ENCODE measurements around the gene PSTPIP2. TPM values are rescaled to one million over a fixed set of nuclear protein-coding genes. Genes with fewer than 3 reads are reported as not detected.
"Not testable (repeated sequence)": the region's sequence is repeated elsewhere in the genome, so short reads cannot be mapped to it uniquely, and the experiment has no call there.

PSTPIP2 gene
- total RNA-seq, 1 experiment from 2014 or later = 0.39 TPM

GRCh38 chr18:46095532-46095931 lies 23.5 kb upstream of the PSTPIP2 start:
- no peaks in the 10 kb centered on the region for H3K9me3 ChIP-seq (ENCODE audit: control insufficient read depth, insufficient read depth, low read depth, low read length)
- peaks cover 10% of the 10 kb centered on the region for H3K4me1 ChIP-seq (ENCODE audit: control insufficient read depth, insufficient read depth, low read length)
- TF ChIP-seq SIN3A (IDR thresholded peaks at IDR 0.05; ENCODE audit: borderline replicate concordance, insufficient read depth, low read depth, low read length) (no peak), CTCF (IDR thresholded peaks at IDR 0.05) (no peak), POLR2AphosphoS5 (IDR thresholded peaks at IDR 0.05; ENCODE audit: low read depth, low read length) (no peak), TCF7L2 (IDR thresholded peaks at IDR 0.05; ENCODE audit: low read depth, low read length) (no peak), REST (IDR thresholded peaks at IDR 0.05; ENCODE audit: insufficient read depth in 1 of 2, low read depth in 2 of 2, low read length in 1 of 2) (no peak)
- no peak overlapping the region for H3K4me3 ChIP-seq (ENCODE audit: low read depth in 2 of 2, low read length in 2 of 2)
- ATAC-seq (no peak), DNase-seq (ENCODE audit: low read depth, low spot score) (no peak)
- ChIA-PET POLR2A (no interaction called here), CTCF (interaction anchor here (0.7 kb wide), 1 partner anchor 144 kb away, joined by 3 read pairs; no protein-coding TSS in a partner anchor)
- peaks cover 18% of the 10 kb centered on the region for H3K36me3 ChIP-seq (ENCODE audit: control insufficient read depth, insufficient read depth, low read length)
- BruUV-seq (replicated peaks) = no TSS peak
- no peak overlapping the region for H3K27ac ChIP-seq (ENCODE audit: low read length)
- intact Hi-C loops (cut with micrococcal nuclease; ENCODE audit: unreplicated experiment) (no loop called here), in situ Hi-C loops (cut with HindIII; ENCODE audit: low pct_unique_long_range_greater_than_20kb, low sequenced_read_pairs) (no loop called here)
- H3K27me3 ChIP-seq (ENCODE audit: control insufficient read depth, insufficient read depth, low read length) = no peaks in the 10 kb centered on the region

- H3K4me1 ChIP-seq (ENCODE audit: control insufficient read depth, insufficient read depth, low read length); CTCF ChIA-PET; DNase-seq (ENCODE audit: low read depth, low spot score); H3K9me3 ChIP-seq (ENCODE audit: control insufficient read depth, insufficient read depth, low read depth, low read length); ATAC-seq; H3K27me3 ChIP-seq (ENCODE audit: control insufficient read depth, insufficient read depth, low read length); H3K4me3 ChIP-seq (ENCODE audit: low read depth in 2 of 2, low read length in 2 of 2); in situ Hi-C loops (cut with HindIII; ENCODE audit: low pct_unique_long_range_greater_than_20kb, low sequenced_read_pairs); BruUV-seq (replicated peaks); H3K27ac ChIP-seq (ENCODE audit: low read length); POLR2A ChIA-PET; intact Hi-C loops (cut with micrococcal nuclease; ENCODE audit: unreplicated experiment): not testable (repeated sequence)
- peaks cover 43% of the 10 kb centered on the region for H3K36me3 ChIP-seq (ENCODE audit: control insufficient read depth, insufficient read depth, low read length)
Measured at GRCh38 chr18:46088501-46088900, 16.4 kb upstream of the PSTPIP2 start.

- CTCF ChIA-PET = no interaction called here
- BruUV-seq (replicated peaks) = TSS peak; percentile 34
- intact Hi-C loops (cut with micrococcal nuclease; ENCODE audit: unreplicated experiment) (no loop called here), in situ Hi-C loops (cut with HindIII; ENCODE audit: low pct_unique_long_range_greater_than_20kb, low sequenced_read_pairs) (no loop called here)
- ATAC-seq (no peak), DNase-seq (ENCODE audit: low read depth, low spot score) (no peak)
- POLR2A ChIA-PET = no interaction called here
- TF ChIP-seq SIN3A (IDR thresholded peaks at IDR 0.05; ENCODE audit: borderline replicate concordance, insufficient read depth, low read depth, low read length) = no peak
- no peak for TF ChIP-seq TCF7L2 (IDR thresholded peaks at IDR 0.05; ENCODE audit: low read depth, low read length)
- TF ChIP-seq CTCF (IDR thresholded peaks at IDR 0.05) = no peak
- TF ChIP-seq POLR2AphosphoS5 (IDR thresholded peaks at IDR 0.05; ENCODE audit: low read depth, low read length) = no peak
- TF ChIP-seq REST (IDR thresholded peaks at IDR 0.05; ENCODE audit: insufficient read depth in 1 of 2, low read depth in 2 of 2, low read length in 1 of 2) = no peak
- no peaks in the 10 kb centered on the region for H3K27me3 ChIP-seq (ENCODE audit: control insufficient read depth, insufficient read depth, low read length)
- H3K27ac ChIP-seq (ENCODE audit: low read length) = no peak overlapping the region
- H3K9me3 ChIP-seq (ENCODE audit: control insufficient read depth, insufficient read depth, low read depth, low read length) = no peaks in the 10 kb centered on the region
- peaks cover 26% of the 10 kb centered on the region for H3K36me3 ChIP-seq (ENCODE audit: control insufficient read depth, insufficient read depth, low read length)
- no peaks in the 10 kb centered on the region for H3K4me1 ChIP-seq (ENCODE audit: control insufficient read depth, insufficient read depth, low read length)
- H3K4me3 ChIP-seq (ENCODE audit: low read depth in 2 of 2, low read length in 2 of 2) = no peak overlapping the region
Measured at GRCh38 chr18:46084431-46084830, 12.4 kb upstream of the PSTPIP2 start.
